CD4-positive, alpha-beta T cell treated with Interleukin-15 for 1 hour (primary cell): ENCODE data around the gene OR4N2.
"Not testable (repeated sequence)": the region's sequence is repeated elsewhere in the genome, so short reads cannot be mapped to it uniquely, and the experiment has no call there.

ENCODE experiments used
- DNase-seq: peaks from one replicate; pipeline ENCODE4 v3.0.0-alpha.2; 2020

Gene OR4N2

GRCh38 chr14:19803470-19803869 is at the start of gene OR4N2:
Gene OR4N2 (plus strand): TSS chr14:19803770. CDS start chr14:19827449, 23,679 bp downstream.
- DNase-seq, result not testable (repeated sequence)

- DNase-seq, result no peak
These were observed 49.4 kb upstream of the OR4N2 start for GRCh38 chr14:19754172-19754571.

GRCh38 chr14:19771491-19771890 is 32.1 kb upstream of the OR4N2 start:
- not testable (repeated sequence) for DNase-seq

- no peak for DNase-seq
These were observed 31.6 kb upstream of the OR4N2 start for GRCh38 chr14:19771895-19772430.

GRCh38 chr14:19772454-19772853 is 31.1 kb upstream of the OR4N2 start:
- not testable (repeated sequence) for DNase-seq

GRCh38 chr14:19773204-19773603 is 30.4 kb upstream of the OR4N2 start, which contains the start of gene OR4M1:
Gene OR4M1 (plus strand): TSS chr14:19773504. CDS start chr14:19780323, 6,819 bp downstream.
- DNase-seq, result not testable (repeated sequence)

GRCh38 chr14:19775587-19775986 is 28.0 kb upstream of the OR4N2 start:
- no peak for DNase-seq

GRCh38 chr14:19785848-19786247 is 17.7 kb upstream of the OR4N2 start:
- not testable (repeated sequence) for DNase-seq

- DNase-seq, result not testable (repeated sequence)
These were observed 16.3 kb upstream of the OR4N2 start for GRCh38 chr14:19787318-19787717.

GRCh38 chr14:19788150-19788549 is 15.4 kb upstream of the OR4N2 start:
- not testable (repeated sequence) for DNase-seq

- DNase-seq, result not testable (repeated sequence)
These were observed 7.0 kb upstream of the OR4N2 start for GRCh38 chr14:19796520-19797108.

GRCh38 chr14:19799880-19800279 is 3.7 kb upstream of the OR4N2 start:
- no peak for DNase-seq

- no peak for DNase-seq
These were observed 3.1 kb upstream of the OR4N2 start for GRCh38 chr14:19800282-19801117.

- no peak for DNase-seq
These were observed 2.5 kb upstream of the OR4N2 start for GRCh38 chr14:19801118-19801464.

- DNase-seq, result not testable (repeated sequence)
These were observed 9.8 kb downstream of the OR4N2 start for GRCh38 chr14:19813171-19813920.

GRCh38 chr14:19819879-19820278 is 16.3 kb downstream of the OR4N2 start:
- DNase-seq, result not testable (repeated sequence)

- not testable (repeated sequence) for DNase-seq
These were observed 17.4 kb downstream of the OR4N2 start for GRCh38 chr14:19821016-19821415.

GRCh38 chr14:19823178-19823577 is 19.6 kb downstream of the OR4N2 start:
- DNase-seq, result no peak

- no peak for DNase-seq
These were observed 20.2 kb downstream of the OR4N2 start for GRCh38 chr14:19823765-19824164.

GRCh38 chr14:19827626-19828244 is 24.2 kb downstream of the OR4N2 start:
- DNase-seq, result not testable (repeated sequence)

- DNase-seq, result no peak
These were observed 24.7 kb downstream of the OR4N2 start for GRCh38 chr14:19828314-19828713.

- not testable (repeated sequence) for DNase-seq
These were observed 30.8 kb downstream of the OR4N2 start for GRCh38 chr14:19834203-19834848.
